ENCODE measurements around the gene EED.

Gene EED, protein sequence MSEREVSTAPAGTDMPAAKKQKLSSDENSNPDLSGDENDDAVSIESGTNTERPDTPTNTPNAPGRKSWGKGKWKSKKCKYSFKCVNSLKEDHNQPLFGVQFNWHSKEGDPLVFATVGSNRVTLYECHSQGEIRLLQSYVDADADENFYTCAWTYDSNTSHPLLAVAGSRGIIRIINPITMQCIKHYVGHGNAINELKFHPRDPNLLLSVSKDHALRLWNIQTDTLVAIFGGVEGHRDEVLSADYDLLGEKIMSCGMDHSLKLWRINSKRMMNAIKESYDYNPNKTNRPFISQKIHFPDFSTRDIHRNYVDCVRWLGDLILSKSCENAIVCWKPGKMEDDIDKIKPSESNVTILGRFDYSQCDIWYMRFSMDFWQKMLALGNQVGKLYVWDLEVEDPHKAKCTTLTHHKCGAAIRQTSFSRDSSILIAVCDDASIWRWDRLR

DNA sequence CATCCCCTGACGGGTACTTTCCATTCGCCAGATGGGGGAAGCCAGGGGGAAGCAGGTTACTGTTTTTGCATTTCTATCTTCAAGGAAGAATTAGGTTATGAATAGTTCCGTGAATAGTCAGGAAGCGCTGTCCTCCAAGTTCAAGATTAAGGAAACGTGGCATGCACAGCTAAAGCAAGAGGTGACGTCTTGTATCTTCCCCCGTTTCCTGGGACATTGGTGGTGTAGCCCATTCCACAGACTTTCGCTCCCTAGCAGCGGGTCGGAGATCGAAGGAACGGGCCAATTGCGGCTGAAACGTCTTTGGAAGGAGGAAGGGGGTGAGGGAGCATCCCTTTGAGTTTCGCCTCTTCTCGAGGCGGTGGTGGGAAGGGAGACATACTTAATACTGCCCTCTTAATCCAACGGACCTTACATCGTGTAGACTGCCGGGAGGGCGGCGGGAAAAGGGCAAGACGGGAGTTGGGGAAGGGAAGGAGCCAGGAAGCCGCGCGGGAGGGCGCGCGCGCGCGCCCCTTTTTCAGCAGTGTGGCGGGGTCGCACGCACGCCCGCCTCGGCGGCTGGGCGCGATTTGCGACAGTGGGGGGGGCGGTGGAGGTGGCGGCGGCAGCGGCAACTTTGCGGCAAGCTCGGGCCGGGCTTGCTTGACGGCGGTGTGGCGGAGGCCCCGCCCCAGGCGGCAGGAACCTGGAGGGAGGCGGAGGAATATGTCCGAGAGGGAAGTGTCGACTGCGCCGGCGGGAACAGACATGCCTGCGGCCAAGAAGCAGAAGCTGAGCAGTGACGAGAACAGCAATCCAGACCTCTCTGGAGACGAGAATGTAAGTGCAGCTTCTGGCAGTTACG is at the start of gene EED:
EED (plus strand) TSS at position 232 of the 847 bp plus-strand sequence; CDS start at position 709, 477 bp downstream.
- DNase-seq (ENCODE audit: low read depth in 3 of 3, low spot score in 1 of 3) = peak; percentile 77 to 91 (median 84)

DNA sequence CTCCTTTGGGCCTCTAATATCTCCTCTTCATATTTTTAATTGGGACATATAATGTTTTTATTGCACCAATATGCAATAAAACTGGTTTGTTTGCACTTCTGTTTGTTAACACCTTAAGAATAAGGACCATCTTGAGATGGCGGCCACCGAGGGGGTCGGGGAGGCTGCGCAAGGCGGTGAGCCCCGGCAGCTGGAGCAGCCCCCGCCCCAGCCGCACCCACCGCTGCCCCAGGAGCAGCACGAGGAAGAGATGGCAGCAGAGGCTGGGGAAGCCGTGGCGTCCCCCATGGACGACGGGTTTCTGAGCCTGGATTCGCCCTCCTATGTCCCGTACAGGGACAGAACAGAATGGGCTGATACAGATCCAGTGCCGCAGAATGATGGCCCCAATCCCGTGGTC is 49.6 kb upstream of the EED start:
- no peak for DNase-seq (ENCODE audit: low read depth in 3 of 3, low spot score in 1 of 3)

DNA sequence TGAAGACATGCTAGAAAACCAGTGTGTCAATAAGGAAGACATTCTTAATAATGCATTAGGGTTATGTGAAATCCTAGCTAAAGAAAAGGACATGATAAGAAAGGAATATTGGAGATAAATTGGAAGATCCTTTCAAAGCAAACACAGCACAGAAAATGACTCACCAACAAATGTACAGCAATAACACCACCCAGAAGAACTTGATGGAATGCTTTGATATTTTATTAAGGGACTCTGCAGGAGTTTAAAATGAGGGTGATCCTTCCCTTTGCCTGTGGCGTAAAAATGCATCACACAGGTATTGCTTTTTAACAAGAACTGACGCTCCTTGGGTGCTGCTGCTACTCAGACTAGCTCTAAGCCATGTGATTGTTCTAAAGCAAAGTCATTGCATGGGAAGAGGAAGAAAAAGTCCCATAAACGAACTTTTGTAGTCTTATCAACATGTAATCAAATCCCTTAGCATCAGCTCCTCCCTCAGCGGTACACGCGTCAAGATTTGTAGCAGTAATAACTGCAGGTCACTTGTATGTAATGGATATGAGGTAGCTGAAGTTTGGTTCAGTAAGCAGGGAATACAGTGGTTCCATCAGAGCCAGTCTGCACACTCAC is 48.4 kb upstream of the EED start:
- no peak for DNase-seq (ENCODE audit: low read depth in 3 of 3, low spot score in 1 of 3)

DNA sequence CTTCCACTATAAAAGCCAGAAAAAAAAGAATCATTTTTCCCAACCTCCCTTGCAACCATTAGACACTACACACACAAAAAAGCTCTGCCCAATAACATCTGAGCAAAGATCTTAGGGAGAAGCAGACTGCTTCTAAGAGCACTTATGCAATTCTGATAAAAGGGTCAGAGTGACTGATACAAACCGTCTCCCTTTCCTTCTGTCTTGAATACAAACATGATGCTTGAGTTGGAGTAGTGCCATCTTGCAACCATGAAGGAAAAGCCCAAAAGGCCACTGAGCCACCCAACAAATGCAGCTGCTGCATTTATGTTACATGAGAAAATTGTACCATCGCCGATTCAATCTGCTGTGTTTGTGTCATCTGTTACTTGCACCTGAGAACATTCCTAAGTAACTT is 47.6 kb upstream of the EED start:
- DNase-seq (ENCODE audit: low read depth in 3 of 3, low spot score in 1 of 3) = no peak

DNA sequence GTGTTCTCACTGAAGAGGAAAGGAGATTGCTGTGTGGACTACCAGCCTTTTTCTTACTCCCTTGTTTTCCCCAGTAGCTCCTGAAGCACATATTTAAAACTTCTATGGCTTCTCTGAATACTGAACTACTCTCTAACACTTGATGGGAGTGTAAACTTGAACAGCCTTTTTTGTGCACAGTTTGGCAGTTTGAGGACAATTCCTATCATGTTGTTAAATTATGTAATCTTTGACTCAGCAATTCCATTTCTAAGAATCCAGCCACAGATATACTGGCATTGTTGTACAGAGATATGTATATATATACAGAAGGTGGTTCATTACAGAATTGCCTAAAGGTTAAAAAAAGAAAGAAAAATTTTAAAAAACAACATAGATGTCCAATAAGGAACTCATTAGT is 47.1 kb upstream of the EED start:
- no peak for DNase-seq (ENCODE audit: low read depth in 3 of 3, low spot score in 1 of 3)

DNA sequence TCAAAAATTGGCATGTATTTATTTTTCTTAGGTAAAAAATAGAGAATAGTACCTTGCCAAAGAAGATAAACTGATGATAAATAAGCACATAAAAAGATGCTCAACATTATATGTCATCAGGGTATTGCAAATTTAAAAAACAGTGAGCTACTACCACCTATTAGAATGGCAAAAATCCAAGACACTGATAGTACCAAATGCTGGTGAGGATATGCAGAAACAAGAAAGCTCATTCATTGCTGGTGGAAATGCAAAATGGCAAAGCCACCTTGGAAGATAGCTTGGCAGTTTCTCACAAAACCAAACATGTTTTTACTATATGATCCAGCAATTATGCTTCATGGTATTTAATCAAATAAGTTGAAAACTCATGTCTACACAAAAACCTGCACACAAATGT is 46.4 kb upstream of the EED start:
- no peak for DNase-seq (ENCODE audit: low read depth in 3 of 3, low spot score in 1 of 3)

DNA sequence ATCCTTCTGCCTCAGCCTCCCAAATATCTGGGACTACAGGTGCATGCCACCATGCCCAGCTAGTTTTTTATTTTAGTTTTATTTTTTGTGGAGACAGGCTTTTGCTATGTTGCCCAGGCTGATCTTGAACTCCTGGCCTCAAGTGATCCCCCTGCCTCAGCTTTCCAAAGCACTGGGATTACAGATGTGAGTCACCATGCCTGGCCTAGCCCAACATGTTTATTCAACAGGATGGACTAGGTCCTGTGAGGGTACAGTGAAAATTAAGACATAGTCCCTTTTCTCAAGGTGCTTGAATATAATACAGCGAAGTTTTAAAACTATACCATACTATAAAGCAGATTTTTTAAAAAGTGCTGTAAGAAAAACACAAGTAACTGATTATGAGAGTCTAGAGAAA is 45.2 kb upstream of the EED start:
- DNase-seq (ENCODE audit: low read depth in 3 of 3, low spot score in 1 of 3) = no peak

DNA sequence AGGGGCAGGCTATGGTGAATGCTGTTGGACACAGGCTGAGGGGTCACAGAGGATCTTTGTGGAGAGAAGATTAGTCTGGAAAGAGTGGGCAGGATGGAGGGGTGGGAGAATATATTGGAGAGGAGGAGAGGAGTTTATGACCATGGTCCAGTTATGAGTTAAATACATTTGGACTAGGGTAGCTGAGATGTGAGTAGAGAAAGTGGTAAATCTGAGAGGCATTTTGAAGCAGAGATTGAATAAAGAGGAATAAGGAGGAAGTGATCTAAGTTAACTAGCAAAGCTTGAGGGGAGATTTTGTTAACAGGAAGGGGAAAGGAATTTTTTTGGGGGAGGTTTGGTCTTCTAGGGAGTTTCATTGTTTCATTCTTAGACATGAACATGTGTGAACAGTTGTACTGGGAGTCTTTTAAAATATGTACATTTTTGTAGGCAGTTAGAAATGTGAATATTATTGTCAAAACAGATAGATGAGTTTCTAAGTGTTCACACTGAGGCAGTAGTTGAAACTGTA is 43.1 kb upstream of the EED start:
- no peak for DNase-seq (ENCODE audit: low read depth in 3 of 3, low spot score in 1 of 3)

DNA sequence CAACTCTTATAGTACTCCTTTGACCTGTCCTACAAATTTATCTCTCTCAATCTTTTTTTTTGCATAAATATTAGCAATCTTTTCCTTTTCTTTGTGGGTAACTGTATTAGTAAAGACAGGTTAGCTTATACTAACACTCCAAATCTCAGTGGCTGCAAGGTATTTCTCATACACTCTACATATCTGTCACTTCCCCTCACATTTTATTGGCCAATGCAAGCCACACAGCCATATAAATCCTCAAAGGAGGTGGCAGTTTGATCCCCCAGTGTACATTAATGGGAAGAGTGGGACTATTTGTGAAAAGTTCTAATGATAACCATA is 42.6 kb upstream of the EED start:
- DNase-seq (ENCODE audit: low read depth in 3 of 3, low spot score in 1 of 3) = no peak

DNA sequence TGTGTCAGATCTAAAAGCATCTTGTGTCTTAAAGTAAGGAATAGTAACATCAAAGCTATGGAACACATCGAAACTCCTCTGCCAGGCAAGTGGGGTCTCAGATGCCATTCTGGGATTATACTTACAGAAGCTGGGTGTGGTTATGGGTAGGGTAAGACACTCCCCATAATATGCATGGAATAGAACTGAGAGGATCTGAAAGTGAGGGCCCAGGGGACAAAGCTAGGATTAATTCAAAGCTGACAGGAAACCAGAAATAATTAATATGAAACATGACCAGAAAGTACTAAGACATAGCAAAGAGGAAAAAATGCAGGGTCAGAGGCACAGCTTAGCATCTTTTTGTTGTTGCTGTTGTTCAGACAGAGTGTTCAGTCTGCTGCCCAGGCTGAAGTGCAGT is 40.2 kb upstream of the EED start:
- no peak for DNase-seq (ENCODE audit: low read depth in 3 of 3, low spot score in 1 of 3)

DNA sequence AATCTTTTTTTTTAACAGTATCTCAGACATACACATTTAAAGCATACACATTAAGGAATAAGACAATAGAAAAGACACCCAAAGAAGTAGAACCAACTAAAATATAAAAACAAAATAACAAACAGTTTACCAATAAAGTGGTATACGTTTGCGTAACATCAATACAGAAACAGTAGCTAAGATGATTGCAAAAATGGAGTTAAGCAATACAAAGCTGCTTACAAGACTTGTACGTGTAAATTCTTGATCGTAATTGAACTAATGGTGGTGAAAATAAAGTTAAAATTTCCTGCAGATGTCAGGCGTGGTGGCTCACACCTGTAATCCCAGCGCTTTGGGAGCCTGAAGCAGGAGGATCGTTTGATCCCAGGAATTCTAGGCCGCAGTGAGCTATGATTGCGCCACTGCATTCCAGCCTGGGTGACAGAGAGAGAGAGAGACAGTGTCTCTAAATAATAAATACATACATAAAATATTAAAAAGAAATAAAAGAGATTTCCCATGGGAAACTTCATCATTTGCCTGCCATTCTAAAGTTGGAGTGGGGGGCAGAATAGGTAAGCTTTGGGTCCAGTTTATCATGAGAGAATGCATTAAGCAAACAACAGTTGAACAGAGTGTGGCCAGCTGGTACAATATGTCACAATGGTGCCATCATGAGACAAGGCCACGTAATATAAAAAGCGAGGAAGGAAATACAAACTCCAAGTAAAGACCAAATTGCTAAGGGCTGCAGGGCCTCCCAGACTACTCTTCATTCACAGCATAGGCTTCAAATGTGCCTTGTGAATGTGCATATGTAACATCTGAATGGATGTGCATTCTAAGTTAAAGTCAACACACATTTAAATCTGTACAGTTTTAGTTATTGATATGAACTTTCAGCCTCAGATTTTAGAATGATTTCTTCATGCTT is 38.9 kb upstream of the EED start:
- DNase-seq (ENCODE audit: low read depth in 3 of 3, low spot score in 1 of 3) = no peak

DNA sequence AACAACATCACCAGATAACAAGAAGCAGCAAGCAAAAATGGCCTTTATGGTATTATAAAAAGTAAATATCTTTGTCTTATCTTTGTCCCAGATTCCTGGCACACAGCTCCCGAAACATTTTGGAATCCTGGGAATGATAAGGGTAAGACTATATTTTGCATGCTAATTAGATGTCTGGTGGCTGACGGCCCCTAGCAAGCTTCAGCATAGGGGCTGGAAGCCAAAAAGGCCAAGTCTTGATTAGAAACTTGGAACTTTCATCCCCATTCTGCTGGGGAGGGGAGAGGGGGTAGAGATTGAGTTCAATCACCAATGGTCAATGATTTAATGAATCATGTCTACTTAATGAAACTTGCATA is 38.2 kb upstream of the EED start:
- DNase-seq (ENCODE audit: low read depth in 3 of 3, low spot score in 1 of 3) = no peak

DNA sequence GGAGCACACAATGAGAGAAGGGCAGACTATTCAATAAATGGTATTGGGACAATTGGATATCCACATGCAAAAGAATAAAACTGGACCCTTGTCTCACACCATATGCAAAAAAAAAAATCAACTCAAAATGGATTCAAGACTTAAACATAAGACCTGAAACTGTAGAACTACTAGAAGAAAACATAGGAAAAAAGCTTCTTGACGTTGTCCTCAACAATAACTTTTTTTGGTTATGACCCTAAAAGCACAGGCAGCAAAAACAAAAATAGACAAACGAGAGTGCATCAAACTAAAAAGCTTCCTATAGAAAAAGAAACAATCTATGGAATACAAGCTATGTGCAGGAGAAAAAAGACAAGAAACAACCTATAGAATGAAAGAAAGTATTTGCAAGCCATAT is 37.1 kb upstream of the EED start:
- DNase-seq (ENCODE audit: low read depth in 3 of 3, low spot score in 1 of 3) = no peak

DNA sequence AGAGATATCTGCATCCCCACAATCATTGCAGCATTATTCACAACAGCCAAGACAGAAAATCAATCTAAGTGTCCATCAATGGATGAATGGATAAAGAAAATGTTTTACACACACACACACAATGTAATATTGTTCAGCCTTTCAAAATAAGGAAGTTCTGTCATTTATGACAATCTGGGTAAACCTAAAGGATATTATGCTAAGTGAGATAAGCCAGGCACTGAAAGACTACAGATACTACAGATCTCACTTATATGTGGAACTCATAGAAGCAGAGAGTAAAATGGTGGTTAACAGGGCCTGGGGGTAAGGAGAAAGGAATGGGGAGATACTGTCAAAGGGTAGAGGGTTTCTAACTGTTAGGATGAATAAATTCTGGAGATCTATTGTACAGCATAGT is 36.0 kb upstream of the EED start:
- no peak for DNase-seq (ENCODE audit: low read depth in 3 of 3, low spot score in 1 of 3)

DNA sequence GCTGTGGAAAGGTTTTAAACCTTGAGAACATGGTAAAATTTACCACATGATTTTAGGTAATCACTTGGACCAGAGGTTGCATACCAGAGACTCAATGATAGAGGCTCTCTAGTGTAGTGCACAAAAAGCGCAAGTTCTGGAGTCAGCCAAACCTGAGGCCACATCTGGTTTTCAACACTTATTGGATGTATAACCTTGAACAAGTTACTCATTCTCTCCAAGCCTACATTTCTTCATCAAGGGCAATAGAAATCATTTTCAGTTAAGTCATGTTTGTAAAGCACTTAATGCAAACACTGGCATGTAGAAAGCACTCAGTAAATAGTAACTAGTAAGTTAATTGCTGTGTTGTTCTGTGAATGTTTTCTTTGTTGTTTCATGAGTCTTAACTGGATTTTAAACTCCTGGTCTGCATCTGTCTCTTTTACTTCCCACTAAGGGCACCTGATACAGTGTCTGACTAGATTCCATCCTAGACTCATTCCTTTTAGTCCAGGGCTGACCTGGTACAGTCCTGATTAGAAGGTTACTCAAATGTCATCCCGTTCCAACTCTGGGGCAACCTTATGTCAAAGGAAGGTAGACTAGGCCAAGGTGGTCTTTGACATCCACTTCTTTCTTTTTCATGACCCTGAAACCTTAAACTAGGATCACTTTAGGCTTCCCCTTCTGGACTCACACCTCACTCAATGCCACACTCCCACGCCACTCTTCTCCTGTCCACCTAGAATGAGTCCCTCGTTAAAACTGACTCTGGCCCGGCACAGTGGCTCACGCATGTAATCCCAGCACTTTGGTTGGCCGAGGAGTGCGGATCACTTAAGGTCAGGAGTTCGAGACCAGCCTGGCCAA is 34.5 kb upstream of the EED start:
- no peak for DNase-seq (ENCODE audit: low read depth in 3 of 3, low spot score in 1 of 3)

DNA sequence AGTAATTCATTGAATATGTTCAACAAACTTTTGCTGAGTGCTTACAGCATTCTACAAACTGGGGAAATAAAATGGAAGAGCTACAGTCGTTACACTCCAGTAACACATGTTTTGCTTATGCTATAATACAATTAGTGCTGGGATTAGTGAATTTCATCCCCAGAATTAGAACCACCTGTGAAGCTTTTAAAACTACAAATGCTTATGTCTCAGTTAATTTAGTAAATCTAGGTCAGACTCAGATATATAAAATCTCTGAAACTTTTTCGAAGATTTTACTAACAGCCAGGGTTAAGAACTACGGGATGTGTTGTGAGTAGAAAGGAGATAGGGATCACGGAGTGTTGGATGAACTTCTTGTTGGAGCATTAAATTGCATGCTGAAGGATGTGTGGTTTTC is 33.7 kb upstream of the EED start:
- no peak for DNase-seq (ENCODE audit: low read depth in 3 of 3, low spot score in 1 of 3)

DNA sequence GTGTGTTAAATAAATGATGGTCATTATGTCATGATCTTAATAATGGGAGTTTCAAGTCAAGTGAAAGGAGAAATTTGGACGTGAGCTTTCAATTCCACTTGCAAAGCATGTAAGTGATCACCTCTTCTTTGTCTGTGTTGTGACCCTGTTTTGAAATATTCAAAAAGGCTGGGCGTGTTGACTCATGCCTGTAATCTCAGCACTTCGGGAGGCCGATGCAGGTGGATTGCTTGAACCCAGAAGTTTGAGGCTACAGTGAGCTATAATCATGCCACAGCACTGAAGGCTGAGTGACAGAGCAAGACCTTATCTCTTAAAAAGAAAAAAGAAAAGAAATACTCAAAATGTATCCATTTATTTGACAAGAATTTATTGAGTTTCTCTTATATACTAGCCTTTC is 32.9 kb upstream of the EED start:
- DNase-seq (ENCODE audit: low read depth in 3 of 3, low spot score in 1 of 3) = no peak

DNA sequence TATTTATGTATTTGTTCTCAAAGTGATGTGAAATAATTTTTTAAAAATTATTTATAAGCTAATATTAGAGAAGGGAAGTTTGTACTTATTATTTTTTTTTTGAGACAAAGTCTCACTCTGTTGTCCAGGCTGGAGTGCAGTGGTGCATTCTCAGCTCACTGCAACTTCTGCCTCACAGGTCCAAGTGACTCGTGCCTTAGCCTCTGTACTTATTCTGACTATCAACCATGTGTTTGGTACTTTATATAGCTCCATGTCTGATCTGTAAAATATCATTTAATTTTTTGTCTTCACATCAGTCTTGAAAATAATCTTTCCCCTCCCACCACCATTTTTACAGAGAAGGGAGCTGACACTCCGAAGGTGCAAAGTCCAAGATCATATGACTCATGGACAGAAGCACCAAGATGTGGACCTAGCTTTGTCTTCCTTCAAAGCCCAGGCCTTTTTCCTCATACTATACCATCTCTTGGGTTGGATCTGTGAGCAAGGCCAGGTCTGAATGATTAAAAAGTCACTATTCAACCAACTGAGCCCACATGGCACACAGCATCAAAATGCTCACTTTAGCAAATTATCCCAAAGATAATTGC is 32.4 kb upstream of the EED start:
- DNase-seq (ENCODE audit: low read depth in 3 of 3, low spot score in 1 of 3) = no peak

DNA sequence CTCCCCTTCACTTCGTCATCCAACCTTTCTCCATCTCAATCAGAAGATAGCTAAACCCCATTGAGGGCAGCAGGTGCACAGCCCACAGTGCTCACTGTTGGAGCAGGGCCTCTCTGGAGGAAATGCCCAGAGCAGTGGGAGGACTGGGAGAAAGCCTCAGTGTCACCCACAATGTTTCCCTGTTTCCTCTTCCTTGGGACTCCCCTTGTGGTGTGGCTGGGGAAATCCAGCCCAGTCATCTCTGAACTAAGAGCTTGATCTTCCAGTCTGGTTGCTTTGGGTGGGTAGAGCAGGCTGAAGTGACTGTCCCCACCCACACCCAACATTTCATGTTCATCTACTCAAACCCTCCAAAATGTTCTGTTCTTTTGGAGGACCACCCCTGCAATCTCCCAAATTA is 29.8 kb upstream of the EED start:
- DNase-seq (ENCODE audit: low read depth in 3 of 3, low spot score in 1 of 3) = peak in 1 of 3 donors; percentile 38

All from stimulated activated CD4-positive, alpha-beta T cell treated with anti-CD3 and anti-CD28 coated beads, TNF-alpha, amount 100 ng/mL, for 1 hour (primary cell).